NB4 (cell line): ENCODE results near the gene CCDC13.

Experiments
- CTCF ChIP-seq: IDR thresholded peaks from one replicate; pipeline ENCODE4 v1.5.1; 2012; ENCODE audit warnings: low read depth, low read length
- MAX ChIP-seq: IDR thresholded peaks from 2 replicates; pipeline ENCODE4 v1.6.1; 2011; ENCODE audit warnings: low read depth, low read length
- MYC ChIP-seq: IDR thresholded peaks from 2 replicates; pipeline ENCODE4 v1.6.1; 2011; ENCODE audit warnings: low read depth, low read length

GRCh38 chr3:42750834-42751233, 22.2 kb downstream of the CCDC13 start:
- no peak for TF ChIP-seq MAX
- no peak for TF ChIP-seq CTCF
- no peak for TF ChIP-seq MYC
